ENCODE data around the gene KSR1. TPM values are rescaled to one million over a fixed set of nuclear protein-coding genes. Genes with fewer than 3 reads are reported as not detected.
"Not testable (repeated sequence)": the region's sequence is repeated elsewhere in the genome, so short reads cannot be mapped to it uniquely, and the experiment has no call there.

Gene KSR1
- 10 to 100 TPM; 50.0 to 72.7 (median 53.4) TPM for polyA plus RNA-seq (ENCODE audit: insufficient read depth in 1 of 5, insufficient read length in 5 of 5, low replicate concordance in 1 of 5)
- long read RNA-seq, donor 1: 0 reads
- long read RNA-seq, donor 2: 0 reads
- long read RNA-seq, donor 3, partial matches to known transcripts: 0 of 9 reads
- long read RNA-seq, donor 3, other reads (novel, unspliced or antisense): 6 of 9 reads
- long read RNA-seq, donor 4, partial matches to known transcripts: 0 of 1 reads
- long read RNA-seq, donor 4, other reads (novel, unspliced or antisense): 0 of 1 reads
- long read RNA-seq, donor 5, partial matches to known transcripts: 6 of 14 reads
- long read RNA-seq, donor 5, other reads (novel, unspliced or antisense): 7 of 14 reads
- long read RNA-seq, donor 6, partial matches to known transcripts: 0 of 8 reads
- long read RNA-seq, donor 6, other reads (novel, unspliced or antisense): 8 of 8 reads
- long read RNA-seq, donor 7, partial matches to known transcripts: 6 of 13 reads
- long read RNA-seq, donor 7, other reads (novel, unspliced or antisense): 7 of 13 reads
- long read RNA-seq, donor 8: 0 reads

GRCh38 chr17:27455914-27456680 is at the start of gene KSR1:
TSS of gene KSR1 (plus strand) at chr17:27456448. CDS start at chr17:27456644, 196 bp downstream.
- DNase-seq: peak; percentile 84 to 87

GRCh38 chr17:27407916-27408864 is 48.1 kb upstream of the KSR1 start:
- DNase-seq: no peak

DNA sequence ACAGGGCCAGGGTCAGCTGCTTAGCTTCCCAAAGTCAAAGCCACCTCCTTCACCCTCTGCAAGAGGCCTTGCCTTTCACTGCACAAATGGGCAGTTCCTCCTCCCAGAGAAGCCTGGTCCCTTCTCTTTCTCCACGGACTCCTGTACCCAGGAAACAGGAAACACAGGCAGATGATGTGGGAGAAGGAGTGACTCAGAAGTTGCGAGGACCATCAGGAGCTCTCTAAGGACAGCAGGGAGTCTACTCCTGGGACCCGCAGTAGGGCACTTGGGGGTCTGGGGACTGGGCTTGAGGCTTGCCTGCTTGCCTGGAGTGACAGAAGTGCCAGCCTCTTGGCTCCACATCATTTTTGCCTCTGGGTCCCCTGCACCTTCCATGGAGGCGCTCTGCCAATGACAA is 47.4 kb upstream of the KSR1 start:
- DNase-seq: no peak

GRCh38 chr17:27412158-27412557 is 44.1 kb upstream of the KSR1 start:
- not testable (repeated sequence) for DNase-seq

DNA sequence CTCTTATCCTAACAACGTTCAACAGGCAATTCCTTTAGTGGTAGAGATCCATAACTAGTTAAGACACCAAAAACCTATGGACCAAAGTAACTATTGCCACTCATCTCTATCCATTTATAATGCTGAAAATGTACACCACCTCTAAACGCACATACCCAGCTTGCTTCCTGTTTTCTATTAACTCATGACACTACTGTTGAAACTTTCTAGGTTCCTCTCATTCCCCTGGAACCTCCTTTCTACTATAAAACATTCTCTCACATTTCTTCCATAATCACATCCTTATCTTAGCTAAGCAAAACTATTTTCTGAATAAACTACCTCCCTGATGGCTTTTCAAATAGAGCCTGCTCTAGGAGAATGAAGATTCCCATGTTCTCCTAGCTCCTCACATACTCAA is 42.9 kb upstream of the KSR1 start:
- no peak for DNase-seq

- no peak for DNase-seq
These were observed 42.5 kb upstream of the KSR1 start for GRCh38 chr17:27413792-27414191.

- no peak for DNase-seq
These were observed 42.0 kb upstream of the KSR1 start for GRCh38 chr17:27414271-27414670.

DNA sequence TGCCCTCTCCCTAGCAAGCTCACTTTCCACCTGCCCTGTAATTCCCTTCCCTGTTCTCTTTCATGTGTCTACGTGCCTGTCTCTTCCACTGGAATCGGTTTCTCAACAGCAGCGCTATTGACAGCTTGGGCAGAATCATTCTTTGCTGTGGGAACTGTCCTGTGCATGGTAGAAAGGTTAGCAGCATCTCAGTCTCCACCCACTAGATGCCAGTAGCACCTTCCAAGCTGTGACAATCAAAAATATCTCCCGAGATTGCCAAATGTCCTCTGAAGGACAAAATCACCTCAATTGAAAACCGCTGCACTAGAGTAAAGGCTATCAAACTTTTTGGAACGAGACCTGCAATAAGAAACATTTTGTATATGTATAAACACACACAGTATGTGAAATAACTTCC is 41.6 kb upstream of the KSR1 start:
- no peak for DNase-seq

DNA sequence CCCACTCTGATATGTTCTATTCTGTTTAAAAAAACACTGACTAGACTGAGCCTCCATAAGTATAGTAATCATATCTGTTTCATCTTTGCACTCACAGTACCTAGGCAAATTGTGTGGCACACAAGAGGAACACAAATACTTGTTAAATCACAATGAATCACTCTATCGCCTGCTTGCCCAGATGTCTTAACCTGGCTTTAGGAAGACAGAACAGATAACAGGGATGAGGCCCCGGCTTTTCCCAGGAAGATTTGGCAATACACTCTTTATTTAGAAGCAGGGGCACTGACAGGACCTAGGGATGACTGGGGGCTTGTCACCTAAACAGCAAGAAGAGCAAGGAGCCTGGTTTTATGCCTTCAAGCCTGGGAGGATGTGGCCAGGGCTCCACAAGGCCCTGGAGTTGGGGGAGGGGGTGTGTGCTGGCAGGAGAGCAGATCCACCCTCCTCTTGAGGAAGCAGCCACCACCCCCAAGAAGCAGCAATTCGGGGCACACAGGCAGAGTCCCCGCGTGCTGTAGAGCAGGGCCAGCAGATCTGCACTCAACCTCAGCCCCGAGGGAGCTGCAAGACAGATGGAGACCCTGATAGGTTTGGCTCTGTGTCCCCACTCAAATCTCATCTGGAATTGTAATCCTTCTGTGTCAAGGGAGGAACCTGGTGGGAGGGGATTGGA is 41.0 kb upstream of the KSR1 start:
- no peak for DNase-seq

DNA sequence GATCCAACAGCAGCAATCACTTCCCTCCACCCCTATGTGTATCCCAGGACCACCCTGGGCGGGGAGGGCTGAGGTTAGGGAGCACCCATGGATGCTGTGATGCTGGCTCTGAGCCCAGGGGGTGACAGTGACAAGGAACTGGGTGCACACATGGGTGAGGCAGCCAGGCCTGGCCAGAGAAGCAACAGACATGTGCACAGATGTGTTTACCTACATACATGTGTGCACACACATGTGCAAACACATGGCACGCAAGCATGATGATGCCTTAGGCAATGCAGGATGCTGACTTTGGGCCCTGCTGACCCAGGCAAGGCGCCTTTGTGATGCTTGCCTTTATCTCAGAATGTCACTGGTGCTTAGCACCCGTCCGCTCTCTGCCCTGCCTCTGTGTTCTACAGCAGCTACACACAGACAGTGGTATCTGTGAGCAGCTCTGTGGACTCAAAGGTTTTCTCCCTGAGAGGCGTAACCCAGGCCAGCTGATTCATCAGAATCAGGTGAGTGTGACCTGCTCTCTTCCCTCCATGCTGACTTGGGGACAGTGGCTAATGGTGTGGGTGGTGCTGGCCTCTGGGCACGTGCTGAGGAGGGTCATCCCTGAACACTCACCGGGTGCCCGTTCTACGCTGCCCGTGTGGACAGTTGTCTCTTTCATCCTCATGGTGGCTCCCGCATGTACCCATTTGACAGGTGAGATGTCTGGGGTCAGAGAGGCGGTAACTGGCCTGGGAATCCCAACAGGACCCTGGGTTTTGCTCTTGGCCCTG is 38.5 kb upstream of the KSR1 start:
- DNase-seq: no peak

GRCh38 chr17:27418366-27418615 is 38.0 kb upstream of the KSR1 start:
- no peak for DNase-seq

GRCh38 chr17:27419156-27419555 is 37.1 kb upstream of the KSR1 start:
- DNase-seq: no peak

GRCh38 chr17:27420211-27420950 is 35.9 kb upstream of the KSR1 start:
- no peak for DNase-seq

GRCh38 chr17:27421111-27421510 is 35.1 kb upstream of the KSR1 start:
- no peak for DNase-seq

DNA sequence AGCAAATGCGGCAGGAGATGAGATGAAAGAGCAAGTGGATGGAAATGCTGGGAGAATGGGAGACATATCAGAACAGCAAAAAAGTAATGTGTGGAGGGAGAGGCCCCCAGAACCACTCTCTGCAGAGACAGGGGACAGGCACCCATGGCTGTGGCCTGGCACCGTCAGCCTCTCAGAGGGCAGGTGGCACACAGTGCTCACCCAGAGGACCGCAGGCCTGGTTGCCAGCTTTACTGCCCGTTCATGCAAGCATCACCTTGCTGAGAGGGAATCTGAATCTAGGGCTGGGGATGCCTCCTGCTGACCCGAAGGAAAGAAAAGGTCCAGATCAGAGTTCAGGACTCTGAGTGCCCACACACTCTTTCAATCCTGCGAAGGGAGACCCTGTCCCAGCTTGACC is 34.6 kb upstream of the KSR1 start:
- not testable (repeated sequence) for DNase-seq

DNA sequence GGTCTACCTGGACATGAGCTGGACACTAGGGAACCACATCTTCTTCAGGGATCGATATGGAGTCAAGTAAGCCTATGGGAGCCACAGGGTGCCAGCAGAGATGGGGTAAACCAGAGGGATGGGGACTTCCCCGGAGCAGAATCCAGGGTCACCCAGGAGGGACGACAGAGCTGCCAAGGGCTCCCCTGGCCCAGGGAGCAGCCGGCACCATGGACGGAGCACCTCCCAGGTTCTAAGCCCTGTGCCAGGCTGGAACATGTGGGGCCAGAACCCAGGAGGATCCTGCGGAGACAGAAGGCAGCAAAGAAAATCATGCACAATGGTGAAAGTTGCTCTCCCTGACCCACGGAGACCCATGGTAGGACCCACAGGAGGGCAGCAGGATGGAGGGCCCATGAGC is 33.6 kb upstream of the KSR1 start:
- no peak for DNase-seq

- DNase-seq: no peak
These were observed 32.6 kb upstream of the KSR1 start for GRCh38 chr17:27423651-27424050.

GRCh38 chr17:27424516-27424915 is 31.7 kb upstream of the KSR1 start:
- no peak for DNase-seq

GRCh38 chr17:27424941-27425340 is 31.3 kb upstream of the KSR1 start:
- DNase-seq: no peak

GRCh38 chr17:27425571-27425970 is 30.7 kb upstream of the KSR1 start:
- DNase-seq: not testable (repeated sequence)

Data from right lung (tissue), 10 donors.